NCI-H2196 (cell line): ENCODE data around the gene LACC1.

ENCODE experiments used
- DNase-seq: peaks from one replicate; lab custom pipeline; 2025; ENCODE audit not compliant: unreplicated experiment; lab: John Stamatoyannopoulos, UW

The LACC1 gene

DNA sequence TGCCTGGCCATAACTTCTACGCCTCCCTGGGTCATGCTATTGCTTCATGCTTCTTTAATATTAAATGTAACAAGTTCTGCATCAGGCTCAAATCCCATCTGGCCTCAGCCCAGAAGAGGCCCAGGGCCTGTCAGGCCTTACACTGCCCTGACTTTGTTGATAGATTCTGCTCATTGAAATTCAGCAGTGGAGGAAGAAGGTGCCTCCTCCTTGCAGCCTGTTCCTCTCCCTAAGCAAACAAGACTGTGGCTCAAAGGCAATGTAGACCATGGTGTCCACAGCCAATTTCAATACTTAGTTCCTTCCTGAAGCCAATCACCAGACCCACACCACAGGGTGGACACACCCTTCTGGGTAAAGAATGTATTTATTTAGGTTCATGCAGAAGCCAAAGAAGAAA lies 59.4 kb downstream of the LACC1 start:
- DNase-seq: no peak

DNA sequence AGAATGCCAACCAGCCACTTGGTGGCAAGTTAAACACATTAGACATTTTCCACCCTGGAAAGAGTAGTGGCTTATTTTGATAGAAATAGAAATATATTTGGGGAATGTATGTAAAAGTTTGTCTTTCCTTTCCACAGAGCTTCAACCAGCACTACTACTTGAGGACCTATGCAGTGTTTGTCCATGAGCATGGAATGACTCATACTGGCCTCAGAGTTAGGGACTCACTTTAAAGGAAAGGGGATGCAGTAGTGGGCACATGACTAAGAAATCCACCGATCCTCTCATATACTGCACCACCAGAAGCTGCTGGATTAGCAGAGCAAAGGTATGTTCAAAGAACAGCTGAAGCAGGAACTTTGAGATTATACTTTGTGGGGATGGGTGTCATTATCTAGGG lies 62.6 kb downstream of the LACC1 start:
- DNase-seq: no peak
